Measurements from ENCODE around the gene PALD1. TPM values are rescaled to one million over a fixed set of nuclear protein-coding genes. Genes with fewer than 3 reads are reported as not detected.
A peak's percentile ranks its signal among the peaks of the same experiment; 100 is the strongest.

PALD1 gene
- total and polyA plus RNA-seq, 4 experiments from 2014 or later = not detected

DNA sequence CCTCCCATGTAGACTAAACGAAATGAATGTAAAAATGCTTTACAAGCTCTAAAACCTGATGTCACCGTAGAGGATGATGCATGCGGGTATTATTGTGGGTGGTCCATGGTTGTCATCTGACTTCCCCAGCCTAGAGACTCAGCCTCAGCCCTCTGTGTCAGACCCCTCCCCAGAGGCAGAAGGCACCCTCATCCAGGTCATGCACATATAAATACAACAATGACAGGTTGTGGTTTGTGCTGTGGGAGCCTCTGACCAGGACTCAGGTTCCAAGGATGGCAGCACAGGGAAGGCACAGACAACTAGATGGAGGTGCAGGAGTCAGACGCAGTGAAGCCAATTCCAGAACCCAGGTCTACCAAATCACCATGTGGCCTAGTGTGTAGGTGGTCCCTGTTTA, 33.8 kb upstream of the PALD1 start:
- CTCF ChIA-PET (ENCODE audit: partially characterized antibody) = interaction anchor here (1.5 kb wide), 1 partner anchor 17 kb away, joined by 4 read pairs; no protein-coding TSS in a partner anchor
- no peaks in the 10 kb centered on the region for H3K9me3 Mint-ChIP-seq

DNA sequence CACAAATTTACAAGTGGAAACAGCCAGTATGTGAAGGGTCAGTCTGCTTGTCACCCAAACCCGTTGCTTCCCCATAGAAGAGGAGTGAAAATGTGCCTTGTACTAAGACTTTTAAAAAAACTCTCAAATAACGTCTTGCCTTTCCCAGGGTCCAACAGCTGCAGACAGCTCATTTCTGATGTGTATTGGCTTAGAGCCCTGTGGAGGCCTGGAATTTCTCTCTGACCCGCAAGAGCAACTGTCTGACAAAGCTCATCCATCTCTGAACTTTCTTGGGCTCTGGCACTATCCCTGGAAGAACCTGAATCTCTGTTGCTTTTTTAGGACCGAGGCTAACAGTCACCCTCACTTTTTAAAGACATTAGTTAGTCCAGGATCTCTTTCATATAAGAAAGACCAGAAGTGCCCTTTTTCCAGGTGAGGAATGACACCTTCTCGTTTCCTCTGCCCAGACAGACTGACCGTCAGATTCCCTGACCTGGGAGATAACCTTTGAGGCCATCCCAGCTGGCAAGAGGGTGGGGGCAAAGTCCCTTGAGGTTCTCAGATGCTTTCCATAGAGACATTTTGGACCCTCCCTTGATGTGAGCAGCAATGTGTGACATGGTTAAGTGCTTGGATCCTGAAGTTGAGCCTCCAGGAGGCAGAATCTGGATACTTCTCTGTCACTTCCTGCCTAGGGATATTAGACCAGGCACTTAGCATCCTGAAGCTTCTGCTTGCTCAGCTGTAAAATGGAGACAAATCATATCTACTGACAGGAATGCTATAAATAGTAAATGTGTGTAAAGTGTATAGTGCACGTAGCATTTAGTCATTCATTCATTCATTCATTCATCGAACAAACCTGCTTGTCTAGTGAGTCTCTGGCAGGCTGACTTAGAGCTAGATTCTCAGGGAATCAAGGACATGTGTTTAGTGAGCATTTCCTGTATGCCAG, 32.6 kb upstream of the PALD1 start:
- Histone ChIP-seq H3K9me3 (ENCODE audit: control insufficient read depth in 1 of 2, low read length in 2 of 2) (no peaks in the 10 kb centered on the region), H3K4me1 (ENCODE audit: insufficient read depth, low read length) (peaks cover 9% of the 10 kb centered on the region), H3K4me3 (ENCODE audit: low read length in 2 of 2) (no peak overlapping the region), H3K27ac (ENCODE audit: low read depth, low read length) (no peak overlapping the region), H3K27me3 (ENCODE audit: insufficient read depth, low read length) (peaks cover 18% of the 10 kb centered on the region), H3K36me3 (ENCODE audit: insufficient read depth, low read length) (no peaks in the 10 kb centered on the region)
- no peaks in the 10 kb centered on the region for H3K9me3 Mint-ChIP-seq
- no peak overlapping the region for H3K4me3 Mint-ChIP-seq
- H3K36me3 Mint-ChIP-seq = no peaks in the 10 kb centered on the region
- DNase-seq = no peak
- intact Hi-C loops (cut with micrococcal nuclease) = no loop called here
- CTCF ChIA-PET (ENCODE audit: partially characterized antibody) = interaction anchor here (1.4 to 1.5 kb wide), 2 partner anchors 16 kb away, joined by 4 read pairs; no protein-coding TSS in a partner anchor
- peaks cover 3 to 12% (median 7%) of the 10 kb centered on the region in 4 donors for H3K4me1 Mint-ChIP-seq
- POLR2A ChIA-PET (ENCODE audit: partially characterized antibody) = no interaction called here
- H3K27ac Mint-ChIP-seq = no peak overlapping the region
- peaks cover 16 to 26% of the 10 kb centered on the region in 2 donors for H3K27me3 Mint-ChIP-seq

More for the DNA sequence above, 33.8 kb upstream of the PALD1 start:
- Histone ChIP-seq H3K36me3 (ENCODE audit: insufficient read depth, low read length) (no peaks in the 10 kb centered on the region), H3K4me3 (ENCODE audit: low read length in 2 of 2) (no peak overlapping the region), H3K27ac (ENCODE audit: low read depth, low read length) (no peak overlapping the region), H3K4me1 (ENCODE audit: insufficient read depth, low read length) (peaks cover 18% of the 10 kb centered on the region), H3K27me3 (ENCODE audit: insufficient read depth, low read length) (peaks cover 29% of the 10 kb centered on the region), H3K9me3 (ENCODE audit: control insufficient read depth in 1 of 2, low read length in 2 of 2) (no peaks in the 10 kb centered on the region)
- no peak for DNase-seq
- Mint-ChIP-seq H3K27me3 (peaks cover 25 to 29% of the 10 kb centered on the region in 2 donors), H3K4me3 (no peak overlapping the region), H3K4me1 (peaks cover 7 to 22% (median 14%) of the 10 kb centered on the region in 4 donors), H3K27ac (no peak overlapping the region), H3K36me3 (no peaks in the 10 kb centered on the region)
- intact Hi-C loops (cut with micrococcal nuclease) = no loop called here
- POLR2A ChIA-PET (ENCODE audit: partially characterized antibody) = interaction anchor here (1.0 to 1.7 kb wide), 2 partner anchors 40 to 41 kb away, joined by 3 to 4 read pairs; partner anchors contain the start of gene EIF4EBP2

GRCh38 chr10:70448236-70448635, 30.3 kb upstream of the PALD1 start:
- Mint-ChIP-seq H3K27me3 (peaks cover 7 to 19% of the 10 kb centered on the region in 2 donors), H3K27ac (peak overlapping the region in 1 of 7 donors; percentile 2), H3K9me3 (no peaks in the 10 kb centered on the region), H3K36me3 (no peaks in the 10 kb centered on the region), H3K4me1 (no peaks in the 10 kb centered on the region), H3K4me3 (no peak overlapping the region)
- POLR2A ChIA-PET (ENCODE audit: partially characterized antibody) = no interaction called here
- DNase-seq = no peak
- Histone ChIP-seq H3K27ac (ENCODE audit: low read depth, low read length) (no peak overlapping the region), H3K27me3 (ENCODE audit: insufficient read depth, low read length) (no peaks in the 10 kb centered on the region), H3K4me1 (ENCODE audit: insufficient read depth, low read length) (no peaks in the 10 kb centered on the region), H3K4me3 (ENCODE audit: low read length in 2 of 2) (no peak overlapping the region), H3K36me3 (ENCODE audit: insufficient read depth, low read length) (no peaks in the 10 kb centered on the region), H3K9me3 (ENCODE audit: control insufficient read depth in 1 of 2, low read length in 2 of 2) (no peaks in the 10 kb centered on the region)
- CTCF ChIA-PET (ENCODE audit: partially characterized antibody) = no interaction called here
- intact Hi-C loops (cut with micrococcal nuclease) = no loop called here

- Mint-ChIP-seq H3K27me3 (peaks cover 25 to 38% of the 10 kb centered on the region in 2 donors), H3K4me3 (no peak overlapping the region), H3K9me3 (no peaks in the 10 kb centered on the region), H3K36me3 (no peaks in the 10 kb centered on the region), H3K4me1 (peaks cover 0 to 13% (median 1%) of the 10 kb centered on the region in 4 donors), H3K27ac (no peak overlapping the region)
- CTCF ChIA-PET (ENCODE audit: partially characterized antibody) = interaction anchor here (1.1 to 1.4 kb wide), 2 partner anchors 14 to 304 kb away, joined by 3 to 4 read pairs; no protein-coding TSS in a partner anchor
- no peak overlapping the region for H3K27ac ChIP-seq (ENCODE audit: low read depth, low read length)
- no peaks in the 10 kb centered on the region for H3K9me3 ChIP-seq (ENCODE audit: control insufficient read depth in 1 of 2, low read length in 2 of 2)
- no peaks in the 10 kb centered on the region for H3K36me3 ChIP-seq (ENCODE audit: insufficient read depth, low read length)
- DNase-seq = no peak
- peaks cover 10% of the 10 kb centered on the region for H3K4me1 ChIP-seq (ENCODE audit: insufficient read depth, low read length)
- no peak overlapping the region for H3K4me3 ChIP-seq (ENCODE audit: low read length in 2 of 2)
- intact Hi-C loops (cut with micrococcal nuclease) = no loop called here
- peaks cover 11% of the 10 kb centered on the region for H3K27me3 ChIP-seq (ENCODE audit: insufficient read depth, low read length)
- POLR2A ChIA-PET (ENCODE audit: partially characterized antibody) = no interaction called here
Measured at GRCh38 chr10:70455213-70455630, 23.3 kb upstream of the PALD1 start.

DNA sequence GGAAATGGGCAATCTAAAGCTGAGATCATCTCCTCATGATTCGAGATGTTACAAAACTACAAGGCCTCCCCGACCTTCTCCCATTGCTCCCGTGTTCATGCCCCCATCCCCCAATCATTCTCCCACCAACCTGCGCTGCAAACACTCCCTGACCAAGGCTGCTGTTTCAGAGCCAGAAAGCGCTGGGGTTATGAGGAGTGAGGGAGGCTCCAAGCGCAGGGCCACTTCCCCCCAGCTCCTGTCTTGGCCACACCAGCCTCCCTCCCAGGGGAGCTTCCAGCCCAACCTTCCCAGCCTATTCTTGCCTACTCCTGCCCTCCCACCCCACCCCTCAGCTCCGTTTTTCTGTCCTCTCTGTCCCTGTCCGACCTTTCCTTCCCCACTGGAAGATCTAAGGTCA, 22.4 kb upstream of the PALD1 start:
- Mint-ChIP-seq H3K9me3 (no peaks in the 10 kb centered on the region), H3K27me3 (peaks cover 29 to 39% of the 10 kb centered on the region in 2 donors), H3K4me1 (peaks cover 0 to 13% (median 1%) of the 10 kb centered on the region in 4 donors), H3K36me3 (no peaks in the 10 kb centered on the region), H3K4me3 (no peak overlapping the region), H3K27ac (no peak overlapping the region)
- intact Hi-C loops (cut with micrococcal nuclease) = no loop called here
- Histone ChIP-seq H3K4me3 (ENCODE audit: low read length in 2 of 2) (no peak overlapping the region), H3K36me3 (ENCODE audit: insufficient read depth, low read length) (no peaks in the 10 kb centered on the region), H3K4me1 (ENCODE audit: insufficient read depth, low read length) (peaks cover 10% of the 10 kb centered on the region), H3K27ac (ENCODE audit: low read depth, low read length) (no peak overlapping the region), H3K9me3 (ENCODE audit: control insufficient read depth in 1 of 2, low read length in 2 of 2) (no peaks in the 10 kb centered on the region), H3K27me3 (ENCODE audit: insufficient read depth, low read length) (peaks cover 11% of the 10 kb centered on the region)
- ChIA-PET POLR2A (ENCODE audit: partially characterized antibody) (no interaction called here), CTCF (ENCODE audit: partially characterized antibody) (interaction anchor here (1.1 kb wide), 1 partner anchor 303 kb away, joined by 3 read pairs; no protein-coding TSS in a partner anchor)
- DNase-seq = no peak

- H3K4me1 ChIP-seq (ENCODE audit: insufficient read depth, low read length) = peaks cover 10% of the 10 kb centered on the region
- Mint-ChIP-seq H3K27ac (no peak overlapping the region), H3K4me3 (peak overlapping the region in 2 of 8 donors; percentile 8 to 26), H3K27me3 (peaks cover 29 to 40% of the 10 kb centered on the region in 2 donors), H3K36me3 (no peaks in the 10 kb centered on the region), H3K4me1 (peaks cover 0 to 16% (median 1%) of the 10 kb centered on the region in 4 donors), H3K9me3 (no peaks in the 10 kb centered on the region)
- no peak for DNase-seq
- ChIA-PET CTCF (ENCODE audit: partially characterized antibody) (no interaction called here), POLR2A (ENCODE audit: partially characterized antibody) (no interaction called here)
- H3K27ac ChIP-seq (ENCODE audit: low read depth, low read length) = no peak overlapping the region
- H3K9me3 ChIP-seq (ENCODE audit: control insufficient read depth in 1 of 2, low read length in 2 of 2) = no peaks in the 10 kb centered on the region
- H3K4me3 ChIP-seq (ENCODE audit: low read length in 2 of 2) = no peak overlapping the region
- intact Hi-C loops (cut with micrococcal nuclease) = no loop called here
- H3K36me3 ChIP-seq (ENCODE audit: insufficient read depth, low read length) = no peaks in the 10 kb centered on the region
- peaks cover 11% of the 10 kb centered on the region for H3K27me3 ChIP-seq (ENCODE audit: insufficient read depth, low read length)
Measured at GRCh38 chr10:70457759-70458305, 20.7 kb upstream of the PALD1 start.
